ENCODE measurements around the gene ATXN7L1. TPM values are rescaled to one million over a fixed set of nuclear protein-coding genes. Genes with fewer than 3 reads are reported as not detected.
A peak's percentile ranks its signal among the peaks of the same experiment; 100 is the strongest.

ATXN7L1 gene
- total RNA-seq, 1 experiment from 2014 or later = 24.3 TPM

DNA sequence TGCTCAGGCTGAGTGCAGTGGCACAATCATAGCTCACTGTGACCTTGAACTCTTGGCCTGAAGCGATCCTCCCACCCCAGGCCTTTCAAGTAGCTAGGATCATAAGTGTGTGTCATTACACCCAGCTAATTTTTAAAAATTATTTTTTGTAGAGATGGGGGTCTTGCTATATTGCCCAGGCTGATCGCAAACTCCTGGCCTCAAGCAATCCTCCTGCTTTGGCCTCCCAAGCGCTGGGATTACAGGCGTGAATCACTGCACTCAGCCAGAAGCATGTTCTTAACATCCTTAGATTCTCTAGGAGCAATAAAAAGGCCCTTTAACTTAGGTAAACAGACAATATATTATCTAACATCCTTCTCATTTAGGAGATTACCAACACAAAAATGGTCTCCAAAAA, 256.8 kb downstream of the ATXN7L1 start:
- Histone ChIP-seq H3K14ac (ENCODE audit: insufficient read depth, low read length) (no peak overlapping the region), H2BK15ac (ENCODE audit: low read depth, low read length) (no peak overlapping the region), H3T11ph (ENCODE audit: low read length) (no peak overlapping the region), H3K9me3 (ENCODE audit: control insufficient read depth, low read depth, low read length) (no peaks in the 10 kb centered on the region), H2BK12ac (ENCODE audit: insufficient read length, low read depth, low read length) (no peak overlapping the region), H4K91ac (ENCODE audit: insufficient read length, low read depth, low read length) (no peak overlapping the region), H3K27ac (ENCODE audit: insufficient read length, low read depth, low read length) (no peak overlapping the region), H3K23me2 (ENCODE audit: insufficient read length, low read depth, low read length, poor library complexity, severe bottlenecking) (no peaks in the 10 kb centered on the region), H2BK20ac (ENCODE audit: low read depth, low read length, poor library complexity, severe bottlenecking) (no peak overlapping the region), H3K27me3 (ENCODE audit: insufficient read depth, low read length) (no peaks in the 10 kb centered on the region), H3K79me2 (ENCODE audit: insufficient read depth, low read length) (peaks cover 4% of the 10 kb centered on the region; the same call in 1 of the 2 replicates), H3K9ac (ENCODE audit: extremely low read depth, insufficient read length, low read length) (no peak overlapping the region), H3K18ac (ENCODE audit: insufficient read length, low read depth, low read length) (no peak overlapping the region), H3K4ac (ENCODE audit: low read depth, low read length) (no peak overlapping the region), H2AFZ (ENCODE audit: low read length) (no peak overlapping the region), H4K8ac (replicated peaks; ENCODE audit: insufficient read length, low read depth, low read length) (no peak overlapping the region), H4K5ac (ENCODE audit: insufficient read length, low read depth, low read length) (no peak overlapping the region), H3K56ac (ENCODE audit: insufficient read length, low read depth, low read length) (no peak overlapping the region), H2AK5ac (ENCODE audit: insufficient read length, low read length) (no peak overlapping the region), H2BK120ac (ENCODE audit: low read depth, low read length, poor library complexity, severe bottlenecking) (no peak overlapping the region), H3K23ac (ENCODE audit: insufficient read length, low read depth, low read length) (no peak overlapping the region), H3K4me1 (ENCODE audit: insufficient read depth, low read length) (no peaks in the 10 kb centered on the region), H4K20me1 (ENCODE audit: control insufficient read depth, insufficient read depth, insufficient read length) (peaks cover 2% of the 10 kb centered on the region), H2BK5ac (ENCODE audit: insufficient read length, low read length) (no peak overlapping the region), H3K79me1 (ENCODE audit: insufficient read depth, low read depth, low read length, poor library complexity, severe bottlenecking) (no peaks in the 10 kb centered on the region), H3K4me2 (ENCODE audit: insufficient read depth, insufficient read length, low read length) (no peak overlapping the region)
- H3K4me1 Mint-ChIP-seq = peaks cover 4 to 10% of the 10 kb centered on the region in 2 experiments; a peak in 3 of 4 replicates
- TF ChIP-seq, protein P1, sequence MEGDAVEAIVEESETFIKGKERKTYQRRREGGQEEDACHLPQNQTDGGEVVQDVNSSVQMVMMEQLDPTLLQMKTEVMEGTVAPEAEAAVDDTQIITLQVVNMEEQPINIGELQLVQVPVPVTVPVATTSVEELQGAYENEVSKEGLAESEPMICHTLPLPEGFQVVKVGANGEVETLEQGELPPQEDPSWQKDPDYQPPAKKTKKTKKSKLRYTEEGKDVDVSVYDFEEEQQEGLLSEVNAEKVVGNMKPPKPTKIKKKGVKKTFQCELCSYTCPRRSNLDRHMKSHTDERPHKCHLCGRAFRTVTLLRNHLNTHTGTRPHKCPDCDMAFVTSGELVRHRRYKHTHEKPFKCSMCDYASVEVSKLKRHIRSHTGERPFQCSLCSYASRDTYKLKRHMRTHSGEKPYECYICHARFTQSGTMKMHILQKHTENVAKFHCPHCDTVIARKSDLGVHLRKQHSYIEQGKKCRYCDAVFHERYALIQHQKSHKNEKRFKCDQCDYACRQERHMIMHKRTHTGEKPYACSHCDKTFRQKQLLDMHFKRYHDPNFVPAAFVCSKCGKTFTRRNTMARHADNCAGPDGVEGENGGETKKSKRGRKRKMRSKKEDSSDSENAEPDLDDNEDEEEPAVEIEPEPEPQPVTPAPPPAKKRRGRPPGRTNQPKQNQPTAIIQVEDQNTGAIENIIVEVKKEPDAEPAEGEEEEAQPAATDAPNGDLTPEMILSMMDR (conservative IDR thresholded peaks at IDR 0.05) = no peak
- no peak overlapping the region for H3K27ac Mint-ChIP-seq
- H3K36me3 Mint-ChIP-seq (ENCODE audit: insufficient read depth in 1 of 3, low read depth in 3 of 3) = peaks cover 24 to 62% (median 60%) of the 10 kb centered on the region in 3 experiments
- H3K27me3 Mint-ChIP-seq (ENCODE audit: low read depth) = no peaks in the 10 kb centered on the region
- H3K4me3 Mint-ChIP-seq = no peak overlapping the region
- no peaks in the 10 kb centered on the region for H3K9me3 Mint-ChIP-seq
- DNase-seq = peak; percentile 8
- WGBS (ENCODE audit: extremely low coverage, insufficient read length, low lambda C conversion rate) = no CpG with 5 or more reads among the region's 4 CpGs
